ENCODE results near the gene EEFSEC.

DNA sequence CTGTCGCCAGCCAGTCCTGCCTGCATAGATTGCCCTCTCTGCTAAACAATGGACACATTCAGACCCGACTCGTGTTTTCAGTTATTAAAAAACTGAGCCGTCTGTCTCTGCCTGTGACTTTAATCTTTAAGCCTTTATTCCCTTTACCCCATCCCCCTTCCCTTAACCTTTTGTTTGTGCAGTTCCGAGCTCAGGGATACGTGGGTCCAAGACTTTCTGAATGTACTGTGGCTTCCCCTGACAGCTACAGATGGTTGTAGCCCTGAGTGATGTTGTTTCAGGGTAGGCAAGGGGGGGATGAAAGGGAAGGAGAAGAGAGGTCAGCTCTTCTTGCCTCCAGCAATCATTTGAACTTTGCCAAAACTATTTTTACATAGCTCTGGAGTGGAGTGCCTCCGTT is 44.6 kb downstream of the EEFSEC start:
- TF ChIP-seq CTCF (IDR thresholded peaks at IDR 0.05; ENCODE audit: low read depth, low read length) (no peak), EZH2phosphoT487 (IDR thresholded peaks at IDR 0.05; ENCODE audit: low read depth) (no peak)

Data from OCI-LY3 (cell line).